Suppressor macrophage (primary cell): ENCODE results near the gene CTRL.
"Not testable (repeated sequence)": the region's sequence is repeated elsewhere in the genome, so short reads cannot be mapped to it uniquely, and the experiment has no call there.

Experiments used
- DNase-seq, 4 experiments: peaks; one replicate each; pipeline ENCODE4 v3.0.0-alpha.2; 2020 to 2022

Gene CTRL

DNA sequence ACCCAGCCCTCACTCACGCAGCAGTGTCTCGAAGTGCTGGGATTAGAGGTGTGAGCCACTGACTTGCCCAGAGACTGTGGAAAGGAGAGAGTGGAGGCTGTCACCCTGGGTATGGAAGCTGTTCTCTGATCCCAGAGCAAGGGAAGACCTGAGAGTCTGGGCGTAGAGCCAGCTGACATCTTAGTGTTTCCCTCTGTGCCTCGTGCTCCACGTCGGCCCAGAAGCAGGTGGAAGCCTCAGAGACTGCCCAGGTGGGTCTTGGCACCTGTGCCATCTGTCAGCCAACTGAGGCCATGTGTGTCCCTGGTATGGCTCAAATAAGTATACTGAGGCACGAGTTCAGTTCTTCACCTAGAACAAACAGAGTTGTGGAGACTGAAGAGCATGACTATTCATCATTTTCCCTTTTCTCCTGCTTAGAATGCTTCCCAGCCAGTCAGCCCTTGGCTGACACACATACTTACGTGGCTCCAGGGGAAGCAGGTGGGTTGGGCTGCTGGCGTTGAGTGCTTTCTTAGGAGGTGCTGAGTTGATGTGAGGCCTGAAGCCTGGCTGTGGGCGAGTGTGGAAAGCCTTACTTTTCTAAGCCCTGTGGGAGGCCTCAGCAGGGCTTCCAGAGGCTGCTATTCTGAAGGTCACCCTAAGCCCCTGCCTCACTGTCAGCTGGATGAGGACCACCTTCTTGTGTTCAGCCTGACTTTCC is 8.1 kb downstream of the CTRL start:
- no peak for DNase-seq

GRCh38 chr16:67922740-67923139 is 8.9 kb downstream of the CTRL start:
- DNase-seq, result no peak

DNA sequence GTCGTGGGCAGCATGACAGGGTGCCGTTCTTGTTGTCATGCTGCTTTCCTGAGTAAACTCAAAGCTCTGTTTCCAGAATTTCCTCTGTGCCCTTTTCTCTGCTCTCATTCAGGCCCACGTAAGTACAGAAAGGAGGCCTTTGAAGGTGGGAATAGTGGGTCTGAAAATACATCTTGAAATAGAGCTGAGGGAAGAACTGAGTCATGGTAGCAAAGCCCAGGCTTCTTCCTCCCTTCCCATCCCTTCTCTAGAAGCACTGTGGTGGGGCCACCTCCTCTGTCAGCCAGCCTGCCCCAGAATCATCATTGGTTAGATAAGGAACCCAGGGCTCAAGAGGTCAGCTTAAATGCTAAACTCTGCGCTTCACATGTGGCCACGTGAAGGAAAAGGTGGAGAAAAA is 9.4 kb downstream of the CTRL start:
- DNase-seq, result no peak

- DNase-seq, result no peak
These were observed 11.9 kb downstream of the CTRL start for GRCh38 chr16:67919622-67920221.

- peak; percentile 34 to 69 (median 50) for DNase-seq
These were observed 13.8 kb downstream of the CTRL start for GRCh38 chr16:67917852-67918236.

DNA sequence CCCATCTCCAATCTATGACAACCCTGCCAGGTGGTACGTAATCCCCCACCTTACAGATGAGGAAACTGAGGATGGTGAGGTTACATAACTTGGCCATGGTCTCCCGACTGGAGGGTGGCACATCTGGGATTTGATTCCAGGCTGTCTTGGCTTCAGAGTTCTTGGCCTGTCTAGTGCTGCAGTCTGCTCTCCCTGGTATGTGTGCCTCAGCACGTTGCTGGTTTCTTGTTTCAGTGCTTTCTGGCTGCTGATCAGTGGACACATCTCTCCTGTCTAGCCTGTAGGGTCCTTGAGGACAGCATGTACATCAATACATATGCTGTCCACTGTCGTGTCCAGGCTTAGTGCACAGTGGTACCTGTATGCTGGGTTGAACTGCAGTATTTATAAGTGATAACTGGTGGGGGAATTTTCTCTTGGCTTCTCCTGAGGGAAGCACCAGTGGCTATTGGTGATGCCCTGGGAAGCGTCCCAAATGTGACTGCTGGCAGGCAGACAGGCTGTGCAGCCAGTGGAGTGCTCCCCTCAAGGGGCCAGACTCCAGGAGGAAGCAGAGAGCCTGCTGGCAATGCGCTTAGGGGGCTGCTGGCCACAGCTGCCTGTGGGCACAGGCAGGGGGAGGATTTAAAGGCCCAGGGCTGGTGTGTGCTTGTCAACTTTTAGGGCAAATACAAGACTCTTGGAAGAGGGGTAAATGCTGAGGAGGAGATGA is 14.4 kb downstream of the CTRL start:
- DNase-seq, result no peak

DNA sequence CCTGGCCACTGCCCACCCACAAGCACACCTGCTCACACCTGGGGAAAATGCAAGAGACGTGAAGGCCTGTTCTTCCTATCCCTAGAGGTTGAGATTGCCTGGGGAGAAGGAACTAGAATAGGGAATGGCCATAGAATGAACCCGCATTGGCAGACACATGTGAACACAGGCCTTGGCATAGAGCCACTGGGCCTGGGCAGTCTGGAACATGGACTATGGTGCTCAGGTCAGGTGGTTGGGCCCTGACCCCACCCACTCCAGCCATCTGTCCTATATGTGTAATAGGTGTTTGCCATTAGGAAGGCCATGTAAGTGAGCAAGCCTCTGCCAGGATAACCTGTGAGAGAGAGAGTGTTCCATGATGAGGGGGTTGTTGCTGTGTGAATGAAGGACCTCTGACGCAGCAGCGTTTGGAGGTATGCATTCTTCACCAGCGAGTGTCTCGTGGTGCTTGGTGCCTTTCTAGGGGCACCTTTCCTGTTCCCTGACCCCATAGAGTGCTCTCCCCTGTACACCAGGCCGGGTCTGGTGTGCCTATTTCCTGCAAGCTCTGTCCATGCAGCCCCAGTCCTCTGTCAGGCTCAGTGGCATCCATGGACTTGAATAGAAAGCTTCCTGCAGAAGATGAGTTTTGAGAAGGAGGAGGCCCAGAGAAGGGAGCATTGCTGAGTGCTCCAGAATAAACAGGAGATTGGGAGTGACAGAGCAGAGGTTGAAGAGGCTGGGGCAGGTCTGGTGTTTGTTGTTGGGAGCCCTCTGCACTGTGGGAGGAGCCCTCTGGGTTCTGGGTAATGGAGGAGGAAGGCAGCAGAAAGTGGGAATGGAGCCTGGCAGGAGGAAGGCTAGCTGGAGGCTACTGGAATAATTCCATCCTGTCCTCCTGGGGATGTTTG is 15.6 kb downstream of the CTRL start:
- DNase-seq, result no peak

- DNase-seq, result not testable (repeated sequence)
These were observed 16.2 kb downstream of the CTRL start for GRCh38 chr16:67915496-67915769.

DNA sequence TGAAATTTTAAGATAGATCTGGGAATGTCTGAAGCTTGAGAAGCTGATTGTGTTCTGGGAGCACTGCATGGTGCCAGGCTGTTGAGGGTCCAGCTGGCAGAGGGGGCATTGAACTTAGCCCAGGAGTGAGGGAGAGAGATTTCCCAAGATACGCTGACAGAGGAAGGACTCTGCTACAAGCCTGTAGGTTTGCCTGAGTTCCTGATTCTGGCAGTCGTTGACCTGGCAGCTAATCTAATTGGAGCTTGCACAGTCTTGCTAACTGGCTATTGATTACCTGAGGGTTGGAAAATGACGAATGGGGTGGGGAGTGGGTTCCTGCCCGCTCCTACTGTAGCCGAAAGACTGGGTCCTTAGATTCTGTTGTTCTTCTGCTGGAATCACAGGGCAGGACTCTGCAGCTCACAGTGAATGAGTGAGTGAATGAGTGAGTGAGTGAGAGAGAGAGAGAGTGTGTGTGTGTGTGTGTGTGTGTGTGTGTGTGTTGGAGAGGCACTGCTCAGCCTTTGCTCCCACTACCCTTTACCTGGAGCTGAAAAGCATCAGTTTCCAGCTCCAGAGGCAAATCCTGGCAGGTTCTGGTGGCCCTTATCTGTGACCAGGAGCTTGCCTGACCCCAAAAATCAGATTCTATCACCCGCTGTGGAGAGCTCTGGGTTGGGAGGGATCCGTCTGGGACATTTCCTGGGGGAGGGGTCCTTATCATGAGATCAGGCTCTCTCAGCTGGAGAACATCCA is 16.7 kb downstream of the CTRL start:
- DNase-seq, result no peak

GRCh38 chr16:67910158-67910557 is 21.5 kb downstream of the CTRL start:
- DNase-seq, result no peak

GRCh38 chr16:67909056-67909742 is 22.5 kb downstream of the CTRL start:
- no peak for DNase-seq

DNA sequence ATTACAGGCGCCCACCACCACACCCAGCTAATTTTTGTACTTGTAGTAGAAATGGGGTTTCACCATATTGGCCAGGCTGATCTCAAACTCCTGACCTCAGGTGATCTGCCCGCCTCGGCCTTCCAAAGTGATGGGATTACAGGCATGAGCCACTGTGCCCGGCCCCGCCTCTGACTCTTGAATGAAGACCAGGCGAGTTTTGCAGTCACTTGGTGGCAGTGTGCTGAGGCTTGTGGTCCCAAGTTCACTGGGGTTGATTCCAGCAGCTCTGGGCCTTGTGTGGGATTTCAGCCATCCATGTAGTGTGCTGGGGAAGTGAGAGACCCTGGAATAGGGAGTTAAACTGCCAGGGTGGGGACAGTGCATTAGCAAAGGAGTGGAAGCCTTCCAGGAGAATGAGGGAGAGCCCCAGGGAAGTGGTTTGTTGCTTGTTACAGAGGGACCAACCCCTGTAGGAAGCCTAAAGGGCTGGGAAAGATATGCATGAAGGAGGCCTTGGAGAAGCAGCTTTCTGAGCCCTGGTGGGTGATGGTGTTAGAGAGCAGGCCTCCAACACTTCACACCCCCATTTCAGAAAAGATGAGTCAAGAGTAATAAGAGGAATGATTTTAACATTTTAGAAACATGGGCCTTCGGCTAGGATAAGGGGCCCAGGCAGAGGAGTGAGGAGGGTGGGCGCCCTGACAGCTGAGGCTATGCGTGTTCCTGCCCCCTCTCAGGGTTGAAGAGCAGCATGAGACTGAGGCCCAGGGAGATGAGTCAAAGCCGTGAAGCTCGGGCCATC is 24.1 kb downstream of the CTRL start:
- no peak for DNase-seq

DNA sequence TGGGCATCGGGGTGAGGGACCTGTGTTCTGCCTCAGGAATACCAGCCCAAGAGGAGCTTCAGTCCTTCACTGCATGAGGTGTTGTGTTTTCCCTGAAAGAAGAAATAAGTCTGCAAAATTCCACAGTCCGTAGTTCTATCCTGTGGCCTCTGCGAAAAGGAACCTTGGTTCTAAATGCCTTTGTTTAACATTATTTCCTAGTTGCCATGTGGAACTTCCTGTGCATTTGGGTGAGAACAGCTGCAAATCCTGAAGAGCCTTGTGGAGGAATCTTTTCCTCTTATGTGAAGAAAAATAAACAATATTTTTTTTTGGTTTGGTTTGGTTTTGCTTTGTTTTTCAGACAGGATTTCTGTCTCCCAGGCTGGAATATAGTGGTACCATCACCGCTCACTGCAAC is 28.8 kb downstream of the CTRL start:
- DNase-seq, result no peak

DNA sequence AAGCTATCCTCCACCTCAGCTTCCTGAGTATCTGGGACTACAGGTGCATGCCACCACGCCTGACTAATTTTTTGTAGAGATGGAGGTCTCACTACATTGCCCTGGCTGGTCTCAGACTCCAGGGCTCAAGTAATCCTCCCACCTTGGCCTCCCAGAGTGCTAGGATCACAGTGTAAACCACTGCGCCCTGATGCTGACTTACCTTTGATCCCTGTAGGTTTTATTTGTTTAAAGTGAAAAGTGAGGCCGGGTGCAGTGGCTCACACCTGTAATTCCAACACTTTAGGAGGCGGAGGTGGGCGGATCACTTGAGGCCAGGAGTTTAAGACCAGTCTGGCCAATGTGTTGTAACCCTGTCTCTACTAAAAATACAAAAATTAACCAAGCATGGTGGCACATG is 29.9 kb downstream of the CTRL start:
- DNase-seq, result no peak

GRCh38 chr16:67897231-67897630 is 34.4 kb downstream of the CTRL start:
- no peak for DNase-seq

DNA sequence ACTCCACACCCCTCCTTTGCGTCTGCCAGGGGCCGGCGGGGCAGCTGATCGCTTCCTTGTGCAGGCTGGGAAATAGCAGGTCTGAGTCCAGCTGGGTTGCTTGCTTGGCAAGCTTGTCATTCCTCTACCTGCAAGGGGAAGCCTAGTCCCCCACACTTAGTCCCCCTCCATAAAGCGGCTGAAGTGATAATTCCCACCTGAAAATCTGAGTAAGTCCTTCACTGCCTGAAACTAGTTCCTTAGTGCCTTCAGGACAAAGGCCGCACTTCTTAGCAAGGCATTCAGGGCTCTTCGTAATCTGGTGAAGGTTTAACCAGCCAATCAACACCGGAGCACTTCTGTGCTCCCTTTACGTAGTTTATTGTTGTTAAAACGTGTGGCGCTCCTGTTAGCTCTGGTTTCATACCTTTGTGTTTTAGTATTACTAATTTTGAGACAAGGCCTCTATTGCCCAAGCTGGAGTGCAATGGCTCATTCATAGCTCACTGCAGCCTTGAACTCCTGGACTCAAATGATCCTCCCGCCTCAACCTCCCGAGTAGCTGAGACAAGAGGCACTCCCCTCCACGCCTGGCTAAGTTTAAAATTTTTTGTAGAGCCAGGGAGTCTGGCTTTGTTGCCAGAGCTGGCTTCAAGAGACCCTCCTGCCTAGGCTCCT is 37.8 kb downstream of the CTRL start:
- DNase-seq, result peak in 1 of 4 experiments; percentile 43

- peak; percentile 97 to 98 (median 98) for DNase-seq
These were observed 38.5 kb downstream of the CTRL start, which contains the start of gene PSKH1 for GRCh38 chr16:67892899-67893742. TSS of gene PSKH1 (plus strand) at chr16:67893254. CDS start at chr16:67908750, 15,496 bp downstream.

DNA sequence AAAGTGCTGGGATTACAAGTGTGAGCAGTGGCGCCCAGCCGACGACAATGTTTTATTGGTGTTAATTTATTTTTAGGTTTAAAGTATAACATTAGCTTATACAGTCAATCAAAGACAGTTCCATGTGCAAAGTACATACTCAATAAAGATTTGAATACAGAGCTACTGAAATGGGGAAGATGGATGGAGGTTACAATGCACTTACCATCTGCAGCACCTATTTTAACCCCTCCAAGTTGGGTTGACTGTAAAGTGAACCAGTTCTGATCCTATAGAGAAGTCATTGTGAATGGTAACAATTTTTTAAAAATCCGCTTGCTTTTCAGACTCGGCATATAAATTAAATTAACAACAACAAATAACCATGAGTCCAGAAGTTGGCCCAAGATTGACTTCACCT is 39.3 kb downstream of the CTRL start:
- no peak for DNase-seq

DNA sequence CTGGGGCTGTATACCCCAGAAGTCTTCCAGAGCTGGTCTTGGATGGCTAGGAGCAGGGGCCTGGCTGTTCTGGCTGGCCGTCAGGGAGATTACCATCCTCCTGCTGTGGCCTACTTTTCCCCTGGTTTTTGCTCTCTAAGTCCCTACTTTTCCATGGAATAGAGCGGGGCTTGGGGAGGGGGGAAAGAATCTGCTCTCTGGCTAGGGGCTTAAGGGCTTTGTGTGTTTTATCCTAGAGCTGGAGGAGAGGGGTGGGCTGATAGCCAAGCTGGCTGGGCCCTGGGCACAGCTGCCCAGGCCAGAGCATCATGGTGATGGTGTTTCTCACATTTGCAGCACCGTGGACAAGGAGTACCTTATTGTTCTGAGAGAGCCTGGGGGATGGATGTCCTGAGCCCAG is 43.3 kb downstream of the CTRL start:
- DNase-seq, result no peak
